Hepatocyte (in vitro differentiated cells): ENCODE data around the gene TUT1. TPM values are rescaled to one million over a fixed set of nuclear protein-coding genes. Genes with fewer than 3 reads are reported as not detected.
"Not testable (repeated sequence)": the region's sequence is repeated elsewhere in the genome, so short reads cannot be mapped to it uniquely, and the experiment has no call there.

Experiments used
- DNase-seq: peaks from one replicate; pipeline ENCODE4 v3.0.0-alpha.2; 2016; ENCODE audit warnings: low spot score
- H2AFZ ChIP-seq: fragments of 200-600 bp; sonication (generic); 2 replicates; pipeline ENCODE4 v1.6.0; 2016; ENCODE audit warnings: antibody characterized with exemption, mild to moderate bottlenecking
- H3K27ac ChIP-seq: fragments of 200-600 bp; sonication (generic); 2 replicates; pipeline ENCODE4 v1.5.1; 2016; ENCODE audit warnings: mild to moderate bottlenecking
- H3K27me3 ChIP-seq: fragments of 200-600 bp; sonication (generic); 2 replicates; pipeline ENCODE4 v1.6.1; 2016
- H3K36me3 ChIP-seq: fragments of 200-600 bp; sonication (generic); replicated peaks from 2 replicates; pipeline ENCODE4 v1.5.1; 2016; ENCODE audit warnings: low read depth; ENCODE audit not compliant: insufficient read depth
- H3K4me1 ChIP-seq: fragments of 200-600 bp; sonication (generic); 2 replicates; pipeline ENCODE4 v1.5.1; 2016; ENCODE audit warnings: mild to moderate bottlenecking, moderate library complexity; ENCODE audit not compliant: insufficient read depth
- H3K4me2 ChIP-seq: fragments of 200-600 bp; sonication (generic); 2 replicates; pipeline ENCODE4 v1.6.0; 2016
- H3K4me3 ChIP-seq: fragments of 200-600 bp; sonication (generic); 2 replicates; pipeline ENCODE4 v1.5.1; 2016; ENCODE audit warnings: mild to moderate bottlenecking
- H3K79me2 ChIP-seq: fragments of 200-600 bp; sonication (generic); 2 replicates; pipeline ENCODE4 v1.6.0; 2017; ENCODE audit warnings: mild to moderate bottlenecking
- H3K9me2 ChIP-seq: fragments of 200-600 bp; sonication (generic); replicated peaks from 2 replicates; pipeline ENCODE4 v1.6.0; 2017; ENCODE audit warnings: mild to moderate bottlenecking; ENCODE audit not compliant: insufficient read depth
- H3K9me3 ChIP-seq: fragments of 200-600 bp; sonication (generic); 2 replicates; pipeline ENCODE4 v1.5.1; 2016; ENCODE audit warnings: low read depth, mild to moderate bottlenecking
- H4K20me1 ChIP-seq: fragments of 200-600 bp; sonication (generic); 2 replicates; pipeline ENCODE4 v1.6.0; 2016; ENCODE audit warnings: mild to moderate bottlenecking; ENCODE audit not compliant: insufficient read depth, poor library complexity, severe bottlenecking
- EZH2 ChIP-seq: fragments of 200-600 bp; sonication (generic); IDR thresholded peaks from 2 replicates; pipeline ENCODE4 v1.6.1; 2016; ENCODE audit warnings: antibody characterized with exemption, mild to moderate bottlenecking, borderline replicate concordance
- EZH2phosphoT487 ChIP-seq: fragments of 200-600 bp; sonication (generic); IDR thresholded peaks from one replicate; pipeline ENCODE4 v1.6.1; 2018; ENCODE audit warnings: antibody characterized with exemption, mild to moderate bottlenecking, low read depth, moderate library complexity; ENCODE audit not compliant: unreplicated experiment, severe bottlenecking
- WGBS: methylation state at CpG from one replicate; pipeline ENCODE4 v1.1.6; 2016; ENCODE audit warnings: low lambda C conversion rate; ENCODE audit errors: missing lambda C conversion rate; 5-methylcytosine and 5-hydroxymethylcytosine counted together
- polyA plus RNA-seq: library from polyadenylated mRNA; unstranded; fragments of >200 nt; fragmentation: Nextera tagmentation; extraction: Ambion mirVana; gene quantifications from 2 replicates; pipeline ENCODE4 v1.2.1, GENCODE V29; 2016
- total RNA-seq: library from RNA; depleted of rRNA; stranded (reverse); fragments of >200 nt; gene quantifications from 2 replicates; pipeline ENCODE4 v1.2.3, GENCODE V29; 2014
- TF ChIP-seq, protein P1 (sequence below): fragments of 200-600 bp; sonication (generic); IDR thresholded peaks from 2 replicates; pipeline ENCODE4 v1.5.1; 2016; ENCODE audit warnings: antibody characterized with exemption, mild to moderate bottlenecking; ENCODE audit not compliant: poor library complexity

TUT1 gene
- total and polyA plus RNA-seq, 2 experiments from 2014 or later = 11.7 to 14.2 TPM

DNA sequence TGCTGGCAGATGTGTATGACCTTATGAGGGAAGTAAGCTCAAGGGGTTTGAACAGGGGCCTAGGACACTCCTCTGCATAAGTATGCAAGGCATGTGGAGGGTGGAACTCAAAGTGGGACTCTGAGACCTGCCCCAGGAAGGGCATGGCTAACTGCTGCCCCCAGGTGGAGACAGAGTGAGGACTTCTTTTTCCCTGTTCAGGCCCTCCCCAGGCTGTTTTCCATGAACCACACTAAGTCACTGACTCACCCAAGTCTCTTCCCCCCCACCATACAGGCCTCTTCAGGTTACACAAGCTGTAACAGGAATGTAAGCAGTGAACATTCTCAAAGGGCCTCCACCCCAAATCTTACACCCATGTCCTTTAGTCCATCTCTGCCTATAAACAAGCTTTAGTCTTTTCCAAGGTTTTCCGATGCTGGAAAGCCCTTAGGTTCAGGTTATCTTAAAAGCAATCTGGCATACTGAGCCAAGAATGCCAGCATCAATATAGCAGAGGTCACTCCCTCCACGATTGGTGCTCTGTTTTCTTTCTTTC is 30.7 kb downstream of the TUT1 start:
- H3K4me2 ChIP-seq = peak overlapping the region; percentile 30
- H3K9me2 ChIP-seq = no peaks in the 10 kb centered on the region
- H3K79me2 ChIP-seq = peaks cover 39% of the 10 kb centered on the region
- H3K4me3 ChIP-seq = no peak overlapping the region
- no peaks in the 10 kb centered on the region for H3K36me3 ChIP-seq
- H4K20me1 ChIP-seq = peaks cover 9% of the 10 kb centered on the region
- no peaks in the 10 kb centered on the region for H3K9me3 ChIP-seq
- H3K27me3 ChIP-seq = no peaks in the 10 kb centered on the region
- DNase-seq = peak; percentile 96
- peak overlapping the region; percentile 79 for H3K27ac ChIP-seq
- no peak overlapping the region for H2AFZ ChIP-seq
- TF ChIP-seq EZH2phosphoT487 = no peak
- TF ChIP-seq, protein P1, sequence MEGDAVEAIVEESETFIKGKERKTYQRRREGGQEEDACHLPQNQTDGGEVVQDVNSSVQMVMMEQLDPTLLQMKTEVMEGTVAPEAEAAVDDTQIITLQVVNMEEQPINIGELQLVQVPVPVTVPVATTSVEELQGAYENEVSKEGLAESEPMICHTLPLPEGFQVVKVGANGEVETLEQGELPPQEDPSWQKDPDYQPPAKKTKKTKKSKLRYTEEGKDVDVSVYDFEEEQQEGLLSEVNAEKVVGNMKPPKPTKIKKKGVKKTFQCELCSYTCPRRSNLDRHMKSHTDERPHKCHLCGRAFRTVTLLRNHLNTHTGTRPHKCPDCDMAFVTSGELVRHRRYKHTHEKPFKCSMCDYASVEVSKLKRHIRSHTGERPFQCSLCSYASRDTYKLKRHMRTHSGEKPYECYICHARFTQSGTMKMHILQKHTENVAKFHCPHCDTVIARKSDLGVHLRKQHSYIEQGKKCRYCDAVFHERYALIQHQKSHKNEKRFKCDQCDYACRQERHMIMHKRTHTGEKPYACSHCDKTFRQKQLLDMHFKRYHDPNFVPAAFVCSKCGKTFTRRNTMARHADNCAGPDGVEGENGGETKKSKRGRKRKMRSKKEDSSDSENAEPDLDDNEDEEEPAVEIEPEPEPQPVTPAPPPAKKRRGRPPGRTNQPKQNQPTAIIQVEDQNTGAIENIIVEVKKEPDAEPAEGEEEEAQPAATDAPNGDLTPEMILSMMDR = peak; percentile 80
- no peak for TF ChIP-seq EZH2
- 13% methylated on average over 2 of the region's 2 CpGs for WGBS
- H3K4me1 ChIP-seq = peaks cover 25% of the 10 kb centered on the region

DNA sequence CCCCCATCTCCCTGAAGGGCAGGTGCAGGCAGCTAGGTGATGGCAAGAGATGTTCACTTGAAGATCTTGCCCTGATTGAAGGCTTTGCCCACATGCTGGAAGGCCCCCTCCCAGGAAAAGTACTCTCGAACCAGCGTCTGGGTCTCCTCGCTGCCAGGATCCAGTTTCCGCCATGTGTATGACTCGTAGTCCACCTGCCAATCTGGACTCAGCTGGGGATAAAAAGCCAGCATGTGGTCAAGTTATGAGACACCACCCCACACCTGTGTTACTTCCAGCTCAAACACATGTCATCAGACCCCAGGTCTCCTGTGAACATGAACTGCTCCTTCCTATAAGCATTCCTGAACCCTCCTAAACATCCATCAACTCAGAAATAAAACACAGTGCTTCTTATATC is 31.7 kb downstream of the TUT1 start:
- Histone ChIP-seq H3K27ac (peak overlapping the region; percentile 78), H3K4me1 (peaks cover 31% of the 10 kb centered on the region), H3K79me2 (peaks cover 32% of the 10 kb centered on the region)
- not testable (repeated sequence) for H3K27me3 ChIP-seq, H3K4me2 ChIP-seq, H4K20me1 ChIP-seq, H2AFZ ChIP-seq, H3K36me3 ChIP-seq, H3K4me3 ChIP-seq, H3K9me3 ChIP-seq, H3K9me2 ChIP-seq, DNase-seq
- WGBS = 79% methylated on average over 5 of the region's 5 CpGs

DNA sequence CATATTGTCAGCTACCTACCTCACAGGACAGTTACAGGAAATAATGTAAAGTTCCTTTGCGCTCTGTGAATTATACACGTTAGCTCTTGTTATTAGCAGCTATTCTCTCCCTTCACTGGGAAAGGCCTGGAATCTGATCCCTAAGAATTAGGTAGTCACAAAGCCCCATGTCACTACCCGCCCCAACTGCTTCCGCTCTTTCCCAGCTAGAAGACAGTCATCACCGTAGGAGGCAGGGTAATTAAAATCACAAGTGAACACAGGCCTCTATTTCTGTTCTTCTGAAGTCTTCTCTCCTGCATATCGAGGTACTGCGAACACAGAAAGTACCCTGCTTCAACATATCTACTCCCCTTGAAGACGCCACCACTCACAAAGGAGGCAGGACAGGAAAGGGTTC is 32.1 kb downstream of the TUT1 start:
- Histone ChIP-seq H3K79me2 (peaks cover 32% of the 10 kb centered on the region), H3K4me3 (no peak overlapping the region), H4K20me1 (no peaks in the 10 kb centered on the region), H3K4me2 (no peak overlapping the region), H3K9me3 (no peaks in the 10 kb centered on the region), H2AFZ (no peak overlapping the region), H3K9me2 (no peaks in the 10 kb centered on the region), H3K27me3 (no peaks in the 10 kb centered on the region), H3K27ac (peak overlapping the region; percentile 78), H3K4me1 (peaks cover 35% of the 10 kb centered on the region), H3K36me3 (no peaks in the 10 kb centered on the region)
- no peak for DNase-seq
- no peak for TF ChIP-seq EZH2
- no peak for TF ChIP-seq EZH2phosphoT487
- TF ChIP-seq, protein P1 = no peak
- WGBS = 87% methylated on average over 8 of the region's 8 CpGs

GRCh38 chr11:62558669-62559068 is 32.7 kb downstream of the TUT1 start:
- peaks cover 40% of the 10 kb centered on the region for H3K4me1 ChIP-seq
- H3K79me2 ChIP-seq = peaks cover 28% of the 10 kb centered on the region
- no peak for DNase-seq
- no peaks in the 10 kb centered on the region for H4K20me1 ChIP-seq
- WGBS = 79% methylated on average over 6 of the region's 9 CpGs
- H2AFZ ChIP-seq = no peak overlapping the region
- H3K4me2 ChIP-seq = no peak overlapping the region
- no peak overlapping the region for H3K27ac ChIP-seq
- H3K9me3 ChIP-seq = no peaks in the 10 kb centered on the region
- no peak overlapping the region for H3K4me3 ChIP-seq
- no peaks in the 10 kb centered on the region for H3K27me3 ChIP-seq
- no peaks in the 10 kb centered on the region for H3K9me2 ChIP-seq
- TF ChIP-seq EZH2 = no peak
- no peak for TF ChIP-seq EZH2phosphoT487
- TF ChIP-seq, protein P1 = no peak
- no peaks in the 10 kb centered on the region for H3K36me3 ChIP-seq
